Measurements from ENCODE around the gene VPS41.

VPS41 gene

GRCh38 chr7:38905056-38905759, 3.8 kb downstream of the VPS41 start:
- DNase-seq (ENCODE audit: low spot score) = no peak

GRCh38 chr7:38903057-38903456, 5.9 kb downstream of the VPS41 start:
- DNase-seq (ENCODE audit: low spot score) = no peak

- no peak for DNase-seq (ENCODE audit: low spot score)
These were observed 6.5 kb downstream of the VPS41 start for GRCh38 chr7:38902449-38902848.

- no peak for DNase-seq (ENCODE audit: low spot score)
These were observed 15.9 kb downstream of the VPS41 start for GRCh38 chr7:38893061-38893460.

- no peak for DNase-seq (ENCODE audit: low spot score)
These were observed 18.4 kb downstream of the VPS41 start for GRCh38 chr7:38890597-38890996.

GRCh38 chr7:38889872-38890432, 19.0 kb downstream of the VPS41 start:
- no peak for DNase-seq (ENCODE audit: low spot score)

GRCh38 chr7:38889079-38889478, 19.9 kb downstream of the VPS41 start:
- DNase-seq (ENCODE audit: low spot score) = no peak

GRCh38 chr7:38886265-38886664, 22.7 kb downstream of the VPS41 start:
- no peak for DNase-seq (ENCODE audit: low spot score)

GRCh38 chr7:38883706-38884105, 25.3 kb downstream of the VPS41 start:
- DNase-seq (ENCODE audit: low spot score) = no peak

GRCh38 chr7:38881947-38882684, 26.9 kb downstream of the VPS41 start:
- DNase-seq (ENCODE audit: low spot score) = no peak

- DNase-seq (ENCODE audit: low spot score) = no peak
These were observed 28.0 kb downstream of the VPS41 start for GRCh38 chr7:38881015-38881414.

- DNase-seq (ENCODE audit: low spot score) = no peak
These were observed 28.5 kb downstream of the VPS41 start for GRCh38 chr7:38880454-38880853.

GRCh38 chr7:38880035-38880434, 29.0 kb downstream of the VPS41 start:
- DNase-seq (ENCODE audit: low spot score) = no peak

GRCh38 chr7:38878694-38879457, 30.1 kb downstream of the VPS41 start:
- no peak for DNase-seq (ENCODE audit: low spot score)

GRCh38 chr7:38873433-38873832, 35.6 kb downstream of the VPS41 start:
- DNase-seq (ENCODE audit: low spot score) = no peak

- DNase-seq (ENCODE audit: low spot score) = no peak
These were observed 36.8 kb downstream of the VPS41 start for GRCh38 chr7:38872202-38872601.

GRCh38 chr7:38870147-38870546, 38.8 kb downstream of the VPS41 start:
- DNase-seq (ENCODE audit: low spot score) = no peak

GRCh38 chr7:38863601-38864291, 45.2 kb downstream of the VPS41 start:
- DNase-seq (ENCODE audit: low spot score) = no peak

GRCh38 chr7:38862666-38863065, 46.3 kb downstream of the VPS41 start:
- no peak for DNase-seq (ENCODE audit: low spot score)

GRCh38 chr7:38858259-38858884, 50.6 kb downstream of the VPS41 start:
- DNase-seq (ENCODE audit: low spot score) = no peak

- DNase-seq (ENCODE audit: low spot score) = no peak
These were observed 53.1 kb downstream of the VPS41 start for GRCh38 chr7:38855867-38856266.

GRCh38 chr7:38855386-38855785, 53.6 kb downstream of the VPS41 start:
- DNase-seq (ENCODE audit: low spot score) = no peak

All from HuH-7.5 (cell line).